ENCODE data around the gene NOP53. TPM values are rescaled to one million over a fixed set of nuclear protein-coding genes. Genes with fewer than 3 reads are reported as not detected.
A peak's percentile ranks its signal among the peaks of the same experiment; 100 is the strongest.

NOP53 gene
- total RNA-seq (150 and 189 TPM in 2 replicates), polyA plus RNA-seq (119 and 127 TPM in 2 replicates), polyA minus RNA-seq (49.1 and 63.5 TPM in 2 replicates), Bru-seq, nascent RNA (percentile 68 among the genes with signal in this experiment), BruChase-seq, experiment 1, labeled RNA remaining after a 6-hour chase (percentile 90 among the genes with signal in this experiment), BruChase-seq, experiment 2, labeled RNA remaining after a 2-hour chase (percentile 83 among the genes with signal in this experiment)
- 147 and 201 TPM in 2 replicates for polyA plus RNA-seq (2011; cell fraction: cytosol; rRNA removed)
- polyA plus RNA-seq (2011; cell fraction: nucleus; rRNA removed): 100 and 102 TPM in 2 replicates
- 170 and 319 TPM in 2 replicates for polyA plus RNA-seq (2012)
- 124 TPM for polyA minus RNA-seq (2011; cell fraction: cytosol; rRNA and poly(A)+ RNA removed)
- 40.5 and 45.3 TPM in 2 replicates for polyA minus RNA-seq (2011; cell fraction: nucleus; rRNA and poly(A)+ RNA removed)
- long read RNA-seq, transcript NOP53-201 (13 exons, 1,528 nt): minor isoform, 205 of 1,298 reads
- long read RNA-seq, transcript NOP53-206 (2 exons, 265 nt): major isoform, 1,037 of 1,298 reads
- long read RNA-seq, partial matches to known transcripts: 48 of 1,298 reads
- long read RNA-seq, other reads (novel, unspliced or antisense): 8 of 1,298 reads

GRCh38 chr19:47745010-47745901 lies at the start of gene NOP53:
NOP53 (plus strand) TSS chr19:47745546; CDS start chr19:47745560, 14 bp downstream.
- BruUV-seq (replicated peaks): TSS peak; percentile 57
- Histone ChIP-seq H3K9me1 (replicated peaks; ENCODE audit: control insufficient read depth, extremely low read depth, insufficient read depth, low read length) (no peaks in the 10 kb centered on the region), H3K36me3 (ENCODE audit: control insufficient read depth in 2 of 2, extremely low read depth in 1 of 2, insufficient read depth in 2 of 2, low read length in 2 of 2) (peaks cover 14 to 32% of the 10 kb centered on the region in 2 experiments), H3K27me3 (ENCODE audit: control insufficient read depth in 2 of 2, insufficient read depth in 2 of 2, low read length in 2 of 2) (no peaks in the 10 kb centered on the region), H4K20me1 (replicated peaks; ENCODE audit: control insufficient read depth, extremely low read depth, insufficient read depth, low read length) (no peaks in the 10 kb centered on the region), H3K27ac (ENCODE audit: insufficient read depth, low read depth, low read length) (peak within 1 kb of the TSS; percentile 78), H3K9ac (replicated peaks; ENCODE audit: extremely low read depth, insufficient read depth, low read length) (peak within 1 kb of the TSS; percentile 92), H3K79me2 (ENCODE audit: control insufficient read depth, insufficient read depth, low read length) (peaks cover 34% of the 10 kb centered on the region), H3K4me2 (ENCODE audit: insufficient read depth, low read length) (peak within 1 kb of the TSS; percentile 79), H3K4me3 (replicated peaks in 1 of 3; ENCODE audit: insufficient read depth in 1 of 3, low read depth in 1 of 3, low read length in 3 of 3) (peak within 1 kb of the TSS; percentile 66 to 87 (median 80)), H3K9me3 (replicated peaks; ENCODE audit: control insufficient read depth, insufficient read depth, low read length) (no peaks in the 10 kb centered on the region), H2AFZ (ENCODE audit: low read depth, low read length) (peak within 1 kb of the TSS; percentile 68), H3K4me1 (ENCODE audit: control insufficient read depth, extremely low read depth, insufficient read depth, low read length) (peaks cover 21% of the 10 kb centered on the region)
- DNase-seq (ENCODE audit: low read depth, low spot score) (peak; percentile 98), FAIRE-seq (peak; percentile 98)
- POLR2A ChIA-PET: interaction anchor here (0.6 to 1.6 kb wide), 3 partner anchors 32 to 287 kb away, joined by 3 to 5 read pairs (median 4); partner anchors contain the start of gene EHD2
- CTCF ChIA-PET: interaction anchor here (0.8 to 8.7 kb wide), 4 partner anchors 21 to 309 kb away, joined by 5 to 258 read pairs (median 17); partner anchors contain the start of gene EHD2
- dilution Hi-C loops (cut with MboI; ENCODE audit: extremely low pct_ligation_motif_present, low sequenced_read_pairs) (no loop called here), intact Hi-C loops (cut with micrococcal nuclease) (no loop called here)
- TF ChIP-seq POLR2AphosphoS5 (IDR thresholded peaks at IDR 0.05; ENCODE audit: insufficient read depth, low read depth, low read length): peak; percentile 95
- peak; percentile 85 for TF ChIP-seq POLR2A (IDR thresholded peaks at IDR 0.05; ENCODE audit: low read depth, low read length)
- TF ChIP-seq EZH2 (IDR thresholded peaks at IDR 0.05; ENCODE audit: borderline replicate concordance, low read depth, low read length, severe bottlenecking): no peak
- peak; percentile 8 for TF ChIP-seq MYC (IDR thresholded peaks at IDR 0.05; ENCODE audit: low read depth, low read length)

All from endothelial cell of umbilical vein (primary cell).